Testis (tissue), 3 donors: ENCODE data around the gene HP1BP3. TPM values are rescaled to one million over a fixed set of nuclear protein-coding genes. Genes with fewer than 3 reads are reported as not detected.
A peak's percentile ranks its signal among the peaks of the same experiment; 100 is the strongest.

Source experiments
- DNase-seq: peaks from one replicate; pipeline ENCODE4 v3.0.0-alpha.2; 2019
- H3K27ac ChIP-seq, 2 donors: fragments of 200-600 bp; sonication (generic); one replicate each; pipeline ENCODE4 v1.5.1; 2019
- H3K27me3 ChIP-seq: fragments of 200-600 bp; sonication (generic); one replicate; pipeline ENCODE4 v1.5.1; 2019
- H3K36me3 ChIP-seq: fragments of 200-600 bp; sonication (generic); one replicate; pipeline ENCODE4 v1.5.1; 2017; ENCODE audit warnings: low read depth; ENCODE audit errors: missing control alignments
- H3K4me1 ChIP-seq: fragments of 200-600 bp; sonication (generic); one replicate; pipeline ENCODE4 v1.5.1; 2019
- H3K4me3 ChIP-seq, 2 donors: fragments of 200-600 bp; sonication (generic); one replicate each; pipeline ENCODE4 v1.5.1; 2017 to 2019
- H3K9me3 ChIP-seq: fragments of 200-600 bp; sonication (generic); one replicate; pipeline ENCODE4 v1.5.1; 2017
- POLR2A ChIP-seq: fragments of 450-650 bp; IDR thresholded peaks from one replicate; pipeline ENCODE4 v1.6.1; 2017; ENCODE audit warnings: antibody characterized with exemption, mild to moderate bottlenecking, moderate library complexity
- WGBS, 2 donors: methylation state at CpG; one replicate each; pipeline ENCODE4 v1.1.5; 2018; 5-methylcytosine and 5-hydroxymethylcytosine counted together
- intact Hi-C: fragments of 100-400 bp; cut with DNase I; formaldehyde crosslinking; loops from one replicate; pipeline ENCODE4 v1.15.1; 2023; ENCODE audit warnings: low total_unique reads
- polyA plus RNA-seq: library from polyadenylated mRNA; stranded (reverse); fragments of 350-450 nt; fragmentation: Illumina TruSeq; extraction: RNeasy Lipid Tissue Mini Kit (QIAGEN cat#74804); gene quantifications from one replicate; pipeline ENCODE4 v1.2.3, GENCODE V29; 2014; ENCODE audit warnings: low read depth, low replicate concordance; ENCODE audit not compliant: insufficient read depth
- total RNA-seq, 2 donors: library from RNA; depleted of rRNA; stranded (reverse); fragments of >200 nt; gene quantifications; one replicate each; pipeline ENCODE4 v1.2.3, GENCODE V29; 2016
- TF ChIP-seq, protein P1 (sequence below), 3 experiments: fragments of 450-650 bp in 2 of 3; fragments of 200-600 bp in 1 of 3; sonication (generic) in 1 of 3; IDR thresholded peaks; one replicate each; pipeline ENCODE4 v1.5.1; 2016 to 2019; ENCODE audit warnings: antibody characterized with exemption in 3 of 3, mild to moderate bottlenecking in 2 of 3, moderate library complexity in 1 of 3

HP1BP3 gene
- total and polyA plus RNA-seq, 3 donors from 2014 or later: 165 to 401 (median 347) TPM

DNA sequence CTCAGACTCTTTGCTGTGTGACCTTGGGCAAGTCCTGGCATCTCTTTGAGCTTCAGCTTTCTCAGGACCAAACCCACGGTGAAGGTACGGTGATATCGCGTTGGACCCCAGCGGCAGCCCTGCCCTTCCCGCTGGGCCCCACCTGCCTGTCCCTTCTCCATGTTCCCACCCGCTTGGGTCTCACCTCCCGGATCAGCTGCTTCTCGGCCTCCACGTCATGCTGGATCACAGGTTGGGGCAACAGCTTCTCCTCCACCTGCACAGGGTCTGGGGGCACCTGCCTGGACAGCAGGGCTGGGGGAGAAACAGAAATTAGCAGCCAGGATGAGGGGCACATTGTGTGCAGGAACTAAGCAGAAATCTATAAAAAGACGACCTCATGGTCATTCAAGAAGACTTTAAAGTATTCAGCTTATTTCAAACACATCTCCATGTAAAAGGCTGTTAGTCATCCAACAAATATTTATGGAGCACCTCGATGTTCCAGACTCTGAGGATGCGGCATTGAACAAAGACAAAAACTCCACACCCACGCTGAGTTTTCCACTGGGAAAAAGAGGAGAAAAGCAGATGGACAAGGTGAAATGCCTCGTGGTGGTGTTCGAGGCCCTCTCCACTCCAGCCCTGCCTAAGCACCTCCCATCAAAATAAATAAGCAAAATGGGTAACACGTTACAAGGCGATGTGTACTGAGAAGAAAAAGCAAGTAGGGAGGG is 88.8 kb downstream of the HP1BP3 start:
- Histone ChIP-seq H3K4me1 (peaks cover 5% of the 10 kb centered on the region), H3K27ac (no peak overlapping the region), H3K36me3 (no peaks in the 10 kb centered on the region), H3K27me3 (no peaks in the 10 kb centered on the region), H3K4me3 (no peak overlapping the region), H3K9me3 (no peaks in the 10 kb centered on the region)
- DNase-seq: no peak
- TF ChIP-seq POLR2A: no peak
- TF ChIP-seq, protein P1, sequence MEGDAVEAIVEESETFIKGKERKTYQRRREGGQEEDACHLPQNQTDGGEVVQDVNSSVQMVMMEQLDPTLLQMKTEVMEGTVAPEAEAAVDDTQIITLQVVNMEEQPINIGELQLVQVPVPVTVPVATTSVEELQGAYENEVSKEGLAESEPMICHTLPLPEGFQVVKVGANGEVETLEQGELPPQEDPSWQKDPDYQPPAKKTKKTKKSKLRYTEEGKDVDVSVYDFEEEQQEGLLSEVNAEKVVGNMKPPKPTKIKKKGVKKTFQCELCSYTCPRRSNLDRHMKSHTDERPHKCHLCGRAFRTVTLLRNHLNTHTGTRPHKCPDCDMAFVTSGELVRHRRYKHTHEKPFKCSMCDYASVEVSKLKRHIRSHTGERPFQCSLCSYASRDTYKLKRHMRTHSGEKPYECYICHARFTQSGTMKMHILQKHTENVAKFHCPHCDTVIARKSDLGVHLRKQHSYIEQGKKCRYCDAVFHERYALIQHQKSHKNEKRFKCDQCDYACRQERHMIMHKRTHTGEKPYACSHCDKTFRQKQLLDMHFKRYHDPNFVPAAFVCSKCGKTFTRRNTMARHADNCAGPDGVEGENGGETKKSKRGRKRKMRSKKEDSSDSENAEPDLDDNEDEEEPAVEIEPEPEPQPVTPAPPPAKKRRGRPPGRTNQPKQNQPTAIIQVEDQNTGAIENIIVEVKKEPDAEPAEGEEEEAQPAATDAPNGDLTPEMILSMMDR (IDR thresholded peaks at IDR 0.05): no peak
- intact Hi-C loops: loop anchor here (10.0 kb wide), 1 partner anchor 496 kb away; no protein-coding TSS in a partner anchor
- WGBS, 2 donors: 85 to 86% methylated on average over 18 of the region's 18 CpGs

DNA sequence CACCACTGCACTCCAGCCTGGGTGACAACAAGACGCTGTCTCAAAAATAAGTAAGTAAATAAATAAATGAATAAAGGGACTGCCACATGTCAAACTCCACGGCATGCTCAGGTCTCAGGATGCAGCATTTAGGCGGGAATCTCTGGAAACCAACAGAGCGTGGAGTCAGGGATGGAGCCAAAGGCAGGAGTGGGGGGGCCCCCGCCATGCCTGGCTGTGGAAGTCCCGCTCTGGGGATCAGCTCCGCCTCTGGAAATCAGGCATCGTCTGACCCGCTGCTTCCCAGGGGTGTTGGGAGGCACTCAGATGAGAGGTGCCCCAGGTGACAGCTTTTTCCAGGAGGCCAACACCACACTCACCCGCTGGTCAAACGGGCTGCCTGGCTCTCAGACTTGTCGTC is 89.5 kb downstream of the HP1BP3 start:
- no peak overlapping the region for H3K4me3 ChIP-seq
- no peak for DNase-seq

DNA sequence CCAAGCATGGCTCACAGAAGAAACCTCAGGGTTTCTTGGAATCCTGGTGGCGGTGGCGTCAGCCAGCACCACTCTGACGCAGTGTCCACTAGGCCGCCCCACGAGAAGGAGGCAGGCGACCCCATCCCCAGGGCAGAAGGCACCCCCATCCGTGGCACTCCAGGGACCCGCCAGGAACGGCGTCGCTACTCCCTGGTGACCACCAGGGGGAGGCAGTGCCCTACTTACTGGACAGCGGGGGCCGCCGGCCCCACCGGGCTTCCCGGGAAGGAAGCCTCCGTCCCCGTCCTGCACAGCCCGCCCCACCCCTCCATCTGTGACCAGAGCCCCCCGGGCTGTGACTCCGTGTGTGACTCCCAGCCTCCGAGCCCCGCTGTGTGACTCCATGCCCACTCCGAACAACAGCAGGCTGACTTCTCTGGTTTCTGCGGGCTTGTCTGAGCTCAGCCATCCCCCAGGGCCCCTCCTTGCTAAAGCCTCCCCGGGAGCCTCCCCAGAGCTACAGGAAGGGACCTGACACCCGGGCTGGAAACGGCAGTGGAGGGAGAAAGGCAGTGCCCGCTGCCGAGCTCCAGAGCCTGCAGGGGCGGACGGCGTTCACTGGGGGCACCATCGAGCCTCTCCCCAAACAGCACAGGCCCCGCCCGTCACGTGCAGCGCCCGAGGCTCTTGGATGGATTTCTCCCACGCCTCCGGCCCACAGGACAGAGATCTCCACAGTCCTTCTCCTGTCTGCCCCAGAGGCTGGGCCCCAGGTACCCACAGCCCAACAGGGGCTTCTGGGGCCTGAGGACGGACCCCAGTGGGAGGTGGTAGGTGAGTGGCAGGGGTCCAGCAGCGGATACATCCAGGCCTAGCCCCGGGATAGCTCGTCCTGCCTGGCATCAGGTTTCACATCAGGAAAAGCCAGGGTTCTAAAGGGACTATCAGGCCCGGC is 90.4 kb downstream of the HP1BP3 start:
- no peaks in the 10 kb centered on the region for H3K27me3 ChIP-seq
- H3K4me3 ChIP-seq: peak overlapping the region; percentile 53 to 60
- intact Hi-C loops: loop anchor here (10.0 kb wide), 1 partner anchor 498 kb away; no protein-coding TSS in a partner anchor
- TF ChIP-seq, protein P1 (IDR thresholded peaks at IDR 0.05): peak; percentile 88 to 93 (median 89)
- TF ChIP-seq POLR2A: no peak
- H3K36me3 ChIP-seq: no peaks in the 10 kb centered on the region
- H3K9me3 ChIP-seq: no peaks in the 10 kb centered on the region
- H3K4me1 ChIP-seq: peaks cover 5% of the 10 kb centered on the region
- H3K27ac ChIP-seq: peak overlapping the region; percentile 85 to 89
- peak; percentile 93 for DNase-seq
- 0 to 2% methylated on average over 18 to 29 of the region's 46 CpGs for WGBS, 2 donors

More for the DNA sequence above, 89.5 kb downstream of the HP1BP3 start:
- no peaks in the 10 kb centered on the region for H3K36me3 ChIP-seq
- TF ChIP-seq, protein P1 (IDR thresholded peaks at IDR 0.05): no peak
- TF ChIP-seq POLR2A: no peak
- H3K4me1 ChIP-seq: peaks cover 5% of the 10 kb centered on the region
- 89 to 93% methylated on average over 8 to 12 of the region's 12 CpGs for WGBS, 2 donors
- no peaks in the 10 kb centered on the region for H3K27me3 ChIP-seq
- no peaks in the 10 kb centered on the region for H3K9me3 ChIP-seq
- H3K27ac ChIP-seq: peak overlapping the region in 1 of 2 donors; percentile 89
- intact Hi-C loops: loop anchor here (10.0 kb wide), 1 partner anchor 497 kb away; no protein-coding TSS in a partner anchor

DNA sequence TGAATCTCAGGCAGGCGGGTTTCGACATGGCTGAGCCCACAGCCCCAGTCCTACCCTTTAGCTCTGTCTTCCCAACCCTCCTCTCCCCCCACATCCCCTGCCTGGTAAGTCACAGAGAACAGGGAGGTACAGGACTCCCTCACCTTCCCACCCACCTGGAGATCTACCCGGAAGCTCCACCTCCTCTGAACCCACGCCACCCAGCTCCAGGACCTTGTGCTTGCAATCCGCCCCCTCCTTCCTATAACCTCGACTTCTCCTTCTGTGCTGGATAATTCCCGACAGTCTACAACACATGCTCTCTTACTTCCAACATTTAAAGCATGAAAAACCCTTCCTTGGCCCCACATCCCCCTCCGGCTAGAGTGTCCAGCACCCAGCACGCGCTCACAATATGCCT is 91.6 kb downstream of the HP1BP3 start:
- Histone ChIP-seq H3K4me3 (no peak overlapping the region), H3K27ac (no peak overlapping the region), H3K4me1 (peaks cover 5% of the 10 kb centered on the region), H3K36me3 (no peaks in the 10 kb centered on the region), H3K27me3 (no peaks in the 10 kb centered on the region), H3K9me3 (no peaks in the 10 kb centered on the region)
- DNase-seq: no peak
- no peak for TF ChIP-seq POLR2A
- TF ChIP-seq, protein P1 (IDR thresholded peaks at IDR 0.05): no peak
- 54 to 78% methylated on average over 10 of the region's 10 CpGs for WGBS, 2 donors
- intact Hi-C loops: loop anchor here (10.0 kb wide), 1 partner anchor 499 kb away; no protein-coding TSS in a partner anchor
